ENCODE data around the gene LRRC4C. TPM values are rescaled to one million over a fixed set of nuclear protein-coding genes. Genes with fewer than 3 reads are reported as not detected.

Gene LRRC4C
- total and polyA plus RNA-seq, 10 of the 15 experiments (the other 5 are each of a cell fraction or from before 2014, with no cell fraction given) = 1.5 TPM; not detected in 9

GRCh38 chr11:40315122-40315521 is 1144.3 kb downstream of the LRRC4C start:
- intact Hi-C loops (cut with micrococcal nuclease; ENCODE audit: unreplicated experiment) (no loop called here), in situ Hi-C loops (cut with MboI) (loop anchor here (25.0 kb wide), 1 partner anchor 1122 kb away; no protein-coding TSS in a partner anchor)
- ChIA-PET RAD21 (ENCODE audit: unreplicated experiment) (no interaction called here), CTCF (interaction anchor here (0.7 kb wide), 1 partner anchor 626 kb away, joined by 3 read pairs; no protein-coding TSS in a partner anchor), SMC1A (ENCODE audit: uncharacterized antibody, unreplicated experiment) (interaction anchor here (0.9 kb wide), 1 partner anchor 16 kb away, joined by 4 read pairs; no protein-coding TSS in a partner anchor), POLR2A (no interaction called here)
- no peak overlapping the region for H3K4me3 ChIP-seq
- H3K9me3 ChIP-seq (replicated peaks; ENCODE audit: control insufficient read depth, insufficient read depth, low read length) = no peaks in the 10 kb centered on the region
- H3K4me1 ChIP-seq (ENCODE audit: control insufficient read depth, insufficient read depth, low read length) = no peaks in the 10 kb centered on the region
- no peaks in the 10 kb centered on the region for H3K36me3 ChIP-seq (ENCODE audit: control insufficient read depth in 2 of 2, insufficient read depth in 2 of 2, low read length in 1 of 2)
- no TSS peak for BruUV-seq (replicated peaks)
- no peak for ATAC-seq
- H3K9ac ChIP-seq (ENCODE audit: control insufficient read depth, insufficient read depth, low read length) = no peak overlapping the region
- H4K20me1 ChIP-seq (ENCODE audit: control insufficient read depth, insufficient read depth) = no peaks in the 10 kb centered on the region
- no peak overlapping the region for H2AFZ ChIP-seq (ENCODE audit: control insufficient read depth, low read depth, low read length)
- no peak overlapping the region for H3K4me2 ChIP-seq (ENCODE audit: control insufficient read depth, insufficient read depth)
- H3K27me3 ChIP-seq (replicated peaks in 1 of 2; ENCODE audit: control insufficient read depth in 2 of 2, insufficient read depth in 2 of 2, low read length in 1 of 2) = no peaks in the 10 kb centered on the region
- no peak overlapping the region for H3K27ac ChIP-seq (ENCODE audit: control insufficient read depth, insufficient read depth)
- no peak for DNase-seq (ENCODE audit: low read depth, low spot score)
- H3K79me2 ChIP-seq (ENCODE audit: control insufficient read depth, insufficient read depth, low read length) = no peaks in the 10 kb centered on the region
- TF ChIP-seq SREBF1 (IDR thresholded peaks at IDR 0.05; ENCODE audit: low read length) (no peak), NR2F1 (conservative IDR thresholded peaks at IDR 0.05) (no peak), RELA (IDR thresholded peaks at IDR 0.05; ENCODE audit: borderline replicate concordance, partially characterized antibody) (no peak), ZNF24 (IDR thresholded peaks at IDR 0.05) (no peak), NFXL1 (IDR thresholded peaks at IDR 0.05; ENCODE audit: borderline replicate concordance) (no peak), CHD2 (IDR thresholded peaks at IDR 0.05; ENCODE audit: borderline replicate concordance, low read depth, low read length) (no peak), NFYB (IDR thresholded peaks at IDR 0.05; ENCODE audit: insufficient read depth, low read depth, low read length) (no peak), RB1 (IDR thresholded peaks at IDR 0.05; ENCODE audit: borderline replicate concordance) (no peak), HDGF (IDR thresholded peaks at IDR 0.05) (no peak), FOS (IDR thresholded peaks at IDR 0.05; ENCODE audit: borderline replicate concordance, extremely low read depth, insufficient read length) (no peak), NR2C2 (IDR thresholded peaks at IDR 0.05; ENCODE audit: borderline replicate concordance, control insufficient read depth, insufficient read length, low read depth) (no peak), RFX5 (IDR thresholded peaks at IDR 0.05; ENCODE audit: low read depth, low read length) (no peak), HCFC1 (IDR thresholded peaks at IDR 0.05; ENCODE audit: low read length) (no peak), RELB (IDR thresholded peaks at IDR 0.05; ENCODE audit: low read depth) (no peak), SKIL (IDR thresholded peaks at IDR 0.05; ENCODE audit: low read depth, poor library complexity, severe bottlenecking) (no peak), PAX8 (IDR thresholded peaks at IDR 0.05) (no peak), SP1 (IDR thresholded peaks at IDR 0.05; ENCODE audit: low read depth, low read length) (no peak), MEF2A (IDR thresholded peaks at IDR 0.05; ENCODE audit: insufficient read depth, low read depth, low read length) (no peak), TCF12 (IDR thresholded peaks at IDR 0.05; ENCODE audit: low read depth, low read length) (no peak)
- no peak for FAIRE-seq
- 0% methylated on average over 1 of the region's 1 CpG for WGBS (ENCODE audit: insufficient coverage, insufficient replicate concordance, low lambda C conversion rate, missing lambda C conversion rate)
